GM23338 (cell line): ENCODE data around the gene CYS1. TPM values are rescaled to one million over a fixed set of nuclear protein-coding genes. Genes with fewer than 3 reads are reported as not detected.

Source experiments
- ATAC-seq: fragments of 200-7000 bp; cut with Tn5 transposase; 3 replicates; pipeline ENCODE4 v1.9.1; 2020
- DNase-seq: peaks from one replicate; pipeline ENCODE4 v3.0.0-alpha.2; 2015; ENCODE audit warnings: low spot score
- H2AFZ ChIP-seq: fragments of 200-600 bp; sonication (generic); 2 replicates; pipeline ENCODE4 v1.8.0; 2016; ENCODE audit warnings: antibody characterized with exemption, mild to moderate bottlenecking, moderate library complexity
- H3F3A ChIP-seq: fragments of 200-600 bp; sonication (generic); replicated peaks from 2 replicates; pipeline ENCODE4 v1.8.0; 2017; ENCODE audit warnings: antibody characterized with exemption, mixed run types, low read depth
- H3K27ac ChIP-seq: fragments of 200-600 bp; sonication (generic); 2 replicates; pipeline ENCODE4 v1.6.1; 2016; ENCODE audit warnings: low read depth
- H3K27me3 ChIP-seq: fragments of 200-600 bp; sonication (generic); 2 replicates; pipeline ENCODE4 v1.8.0; 2016; ENCODE audit warnings: mild to moderate bottlenecking, mixed run types, moderate library complexity; ENCODE audit not compliant: insufficient read depth
- H3K36me3 ChIP-seq: fragments of 200-600 bp; sonication (generic); 2 replicates; pipeline ENCODE4 v1.8.0; 2016; ENCODE audit warnings: mild to moderate bottlenecking; ENCODE audit not compliant: insufficient read depth
- H3K4me1 ChIP-seq: fragments of 200-600 bp; sonication (generic); 2 replicates; pipeline ENCODE4 v1.8.0; 2016; ENCODE audit warnings: mild to moderate bottlenecking, moderate library complexity; ENCODE audit not compliant: insufficient read depth
- H3K4me2 ChIP-seq: fragments of 200-600 bp; sonication (generic); 2 replicates; pipeline ENCODE4 v1.7.1; 2017; ENCODE audit warnings: mixed run types
- H3K4me3 ChIP-seq: fragments of 200-600 bp; sonication (generic); 2 replicates; pipeline ENCODE4 v1.6.1; 2016; ENCODE audit warnings: mixed run types
- H3K79me2 ChIP-seq: fragments of 200-600 bp; sonication (generic); replicated peaks from 2 replicates; pipeline ENCODE4 v1.8.0; 2017; ENCODE audit warnings: mild to moderate bottlenecking; ENCODE audit not compliant: insufficient read depth
- H3K9me2 ChIP-seq: fragments of 200-600 bp; sonication (generic); 2 replicates; pipeline ENCODE4 v1.8.0; 2017; ENCODE audit not compliant: insufficient read depth
- H4K20me1 ChIP-seq: fragments of 200-600 bp; sonication (generic); replicated peaks from 2 replicates; pipeline ENCODE4 v1.8.0; 2017; ENCODE audit warnings: mild to moderate bottlenecking; ENCODE audit not compliant: insufficient read depth
- H3K27ac Mint-ChIP-seq: 2 replicates; pipeline ENCODE4 v1.8.0; 2020; ENCODE audit warnings: inconsistent platforms, mild to moderate bottlenecking, moderate library complexity, mixed read lengths
- H3K27me3 Mint-ChIP-seq: 3 replicates; pipeline ENCODE4 v1.8.0; 2022; ENCODE audit warnings: low read depth, mild to moderate bottlenecking, moderate library complexity, mixed read lengths, inconsistent platforms; ENCODE audit not compliant: insufficient read depth, poor library complexity
- H3K36me3 Mint-ChIP-seq: 3 replicates; pipeline ENCODE4 v1.8.0; 2021; ENCODE audit warnings: low read depth, mild to moderate bottlenecking, inconsistent platforms, moderate library complexity, mixed read lengths
- H3K4me1 Mint-ChIP-seq: 3 replicates; pipeline ENCODE4 v1.8.0; 2020; ENCODE audit warnings: mild to moderate bottlenecking, inconsistent platforms, mixed read lengths
- H3K4me3 Mint-ChIP-seq: 3 replicates; pipeline ENCODE4 v1.8.0; 2021; ENCODE audit warnings: moderate library complexity, mild to moderate bottlenecking, inconsistent platforms, mixed read lengths
- H3K9me3 Mint-ChIP-seq: 3 replicates; pipeline ENCODE4 v1.8.0; 2020; ENCODE audit warnings: moderate library complexity, mild to moderate bottlenecking, inconsistent platforms, mixed read lengths
- CREB1 ChIP-seq: fragments of 250-450 bp; sonication (Bioruptor Pico); IDR thresholded peaks from 2 replicates; pipeline ENCODE4 v1.5.0; 2020; ENCODE audit warnings: low read depth, mild to moderate bottlenecking, moderate library complexity
- CTCF ChIP-seq, 2 experiments: fragments of 200-600 bp in 1 of 2; sonication (generic) in 1 of 2; conservative IDR thresholded peaks; 2 replicates each; pipeline versions ENCODE4 v1.5.1 to v1.6.1; 2016 to 2017; ENCODE audit warnings: antibody characterized with exemption in 2 of 2, low read depth in 2 of 2, mild to moderate bottlenecking in 2 of 2, moderate library complexity in 1 of 2
- ETS1 ChIP-seq: IDR thresholded peaks from 2 replicates; pipeline ENCODE4 v1.6.1; 2016; ENCODE audit warnings: antibody characterized with exemption
- EZH2 ChIP-seq: fragments of 200-600 bp; sonication (generic); IDR thresholded peaks from one replicate; pipeline ENCODE4 v1.8.0; 2017; ENCODE audit warnings: antibody characterized with exemption, mild to moderate bottlenecking, low read depth; ENCODE audit not compliant: unreplicated experiment
- JUNB ChIP-seq: IDR thresholded peaks from one replicate; pipeline ENCODE4 v1.6.1; 2016; ENCODE audit warnings: antibody characterized with exemption; ENCODE audit not compliant: unreplicated experiment
- NANOG ChIP-seq: IDR thresholded peaks from 2 replicates; pipeline ENCODE4 v1.6.1; 2016; ENCODE audit warnings: antibody characterized with exemption, borderline replicate concordance
- POLR2AphosphoS5 ChIP-seq: IDR thresholded peaks from 2 replicates; pipeline ENCODE4 v1.6.1; 2016; ENCODE audit warnings: antibody characterized with exemption, low read depth
- STAT1 ChIP-seq: IDR thresholded peaks from one replicate; pipeline ENCODE4 v1.6.1; 2016; ENCODE audit warnings: antibody characterized with exemption; ENCODE audit not compliant: unreplicated experiment
- ZNF331 ChIP-seq: fragments of 250-450 bp; sonication (Bioruptor Pico); IDR thresholded peaks from 2 replicates; pipeline ENCODE4 v1.5.0; 2020; ENCODE audit warnings: low read depth, mild to moderate bottlenecking, moderate library complexity
- ZNF462 ChIP-seq: fragments of 250-450 bp; sonication (Bioruptor Pico); IDR thresholded peaks from 2 replicates; pipeline ENCODE4 v1.5.0; 2020; ENCODE audit warnings: mild to moderate bottlenecking, moderate library complexity
- polyA plus RNA-seq: library from polyadenylated mRNA; unstranded; fragments of >200 nt; fragmentation: Nextera tagmentation; extraction: Ambion mirVana; gene quantifications from 2 replicates; pipeline ENCODE4 v1.2.1, GENCODE V29; 2016
- total RNA-seq: library from RNA; depleted of rRNA; stranded (reverse); fragments of >200 nt; shearing (Covaris generic); gene quantifications from 2 replicates; pipeline ENCODE4 v1.2.3, GENCODE V29; 2014

CYS1 gene
- total and polyA plus RNA-seq, 2 experiments from 2014 or later, result 0.31 to 0.32 TPM

GRCh38 chr2:10043906-10044601, 36.2 kb downstream of the CYS1 start:
- DNase-seq, result peak; percentile 90
- H3K4me3 ChIP-seq, result peak overlapping the region; percentile 44; the same call in 1 of the 2 replicates
- no peak overlapping the region for H3K4me2 ChIP-seq
- TF ChIP-seq CREB1, result peak; percentile 89
- TF ChIP-seq CTCF (conservative IDR thresholded peaks at IDR 0.05; ENCODE audit: low read depth in 2 of 2), result no peak
- 0 out of 2 replicates have a peak, but pooled peaks cover 2% of the 10 kb centered on the region for H4K20me1 ChIP-seq
- Mint-ChIP-seq H3K4me1 (peaks cover 3% of the 10 kb centered on the region; the same call in 1 of the 3 replicates), H3K27me3 (peaks cover 51% of the 10 kb centered on the region), H3K27ac (no peak overlapping the region), H3K36me3 (peaks cover 28% of the 10 kb centered on the region), H3K9me3 (peaks cover 12% of the 10 kb centered on the region), H3K4me3 (peak overlapping the region; percentile 59)
- 0 out of 2 replicates have a peak, but pooled peaks cover 5% of the 10 kb centered on the region for H3F3A ChIP-seq
- no peak overlapping the region for H3K27ac ChIP-seq
- peaks cover 22% of the 10 kb centered on the region for H3K27me3 ChIP-seq
- H3K79me2 ChIP-seq, result no peaks in the 10 kb centered on the region
- H3K9me2 ChIP-seq, result no peaks in the 10 kb centered on the region
- peak; percentile 46 for ATAC-seq
- peaks cover 6% of the 10 kb centered on the region for H3K4me1 ChIP-seq
- no peak overlapping the region for H2AFZ ChIP-seq
- H3K36me3 ChIP-seq, result no peaks in the 10 kb centered on the region

- Histone ChIP-seq H3K4me3 (peak within 1 kb of the TSS; percentile 59), H3K9me2 (no peaks in the 10 kb centered on the region), H3K4me2 (peak within 1 kb of the TSS; percentile 87), H3K4me1 (peaks cover 6% of the 10 kb centered on the region), H4K20me1 (0 out of 2 replicates have a peak, but pooled peaks cover 2% of the 10 kb centered on the region), H3K36me3 (no peaks in the 10 kb centered on the region), H3K79me2 (no peaks in the 10 kb centered on the region), H3F3A (0 out of 2 replicates have a peak, but pooled peaks cover 5% of the 10 kb centered on the region), H3K27me3 (peaks cover 22% of the 10 kb centered on the region), H3K27ac (no peak within 1 kb of the TSS), H2AFZ (peak within 1 kb of the TSS; percentile 91)
- DNase-seq (peak; percentile 89), ATAC-seq (peak; percentile 21)
- Mint-ChIP-seq H3K4me1 (peaks cover 3% of the 10 kb centered on the region; the same call in 1 of the 3 replicates), H3K27ac (peak within 1 kb of the TSS; percentile 86), H3K4me3 (peak within 1 kb of the TSS; percentile 79), H3K9me3 (peaks cover 12% of the 10 kb centered on the region), H3K27me3 (peaks cover 51% of the 10 kb centered on the region), H3K36me3 (peaks cover 28% of the 10 kb centered on the region)
- TF ChIP-seq ETS1 (no peak), EZH2 (no peak), CREB1 (no peak), NANOG (no peak), JUNB (no peak), STAT1 (no peak), ZNF462 (no peak), POLR2AphosphoS5 (no peak), ZNF331 (CRISPR knock-in tag) (no peak)
Measured at GRCh38 chr2:10043256-10043905, 36.8 kb downstream of the CYS1 start, which contains the start of gene KLF11. Gene KLF11 (plus strand): TSS chr2:10043550. CDS start chr2:10043717, 167 bp downstream.
